ENCODE results near the gene ZNF407. TPM values are rescaled to one million over a fixed set of nuclear protein-coding genes. Genes with fewer than 3 reads are reported as not detected.

The ZNF407 gene, protein sequence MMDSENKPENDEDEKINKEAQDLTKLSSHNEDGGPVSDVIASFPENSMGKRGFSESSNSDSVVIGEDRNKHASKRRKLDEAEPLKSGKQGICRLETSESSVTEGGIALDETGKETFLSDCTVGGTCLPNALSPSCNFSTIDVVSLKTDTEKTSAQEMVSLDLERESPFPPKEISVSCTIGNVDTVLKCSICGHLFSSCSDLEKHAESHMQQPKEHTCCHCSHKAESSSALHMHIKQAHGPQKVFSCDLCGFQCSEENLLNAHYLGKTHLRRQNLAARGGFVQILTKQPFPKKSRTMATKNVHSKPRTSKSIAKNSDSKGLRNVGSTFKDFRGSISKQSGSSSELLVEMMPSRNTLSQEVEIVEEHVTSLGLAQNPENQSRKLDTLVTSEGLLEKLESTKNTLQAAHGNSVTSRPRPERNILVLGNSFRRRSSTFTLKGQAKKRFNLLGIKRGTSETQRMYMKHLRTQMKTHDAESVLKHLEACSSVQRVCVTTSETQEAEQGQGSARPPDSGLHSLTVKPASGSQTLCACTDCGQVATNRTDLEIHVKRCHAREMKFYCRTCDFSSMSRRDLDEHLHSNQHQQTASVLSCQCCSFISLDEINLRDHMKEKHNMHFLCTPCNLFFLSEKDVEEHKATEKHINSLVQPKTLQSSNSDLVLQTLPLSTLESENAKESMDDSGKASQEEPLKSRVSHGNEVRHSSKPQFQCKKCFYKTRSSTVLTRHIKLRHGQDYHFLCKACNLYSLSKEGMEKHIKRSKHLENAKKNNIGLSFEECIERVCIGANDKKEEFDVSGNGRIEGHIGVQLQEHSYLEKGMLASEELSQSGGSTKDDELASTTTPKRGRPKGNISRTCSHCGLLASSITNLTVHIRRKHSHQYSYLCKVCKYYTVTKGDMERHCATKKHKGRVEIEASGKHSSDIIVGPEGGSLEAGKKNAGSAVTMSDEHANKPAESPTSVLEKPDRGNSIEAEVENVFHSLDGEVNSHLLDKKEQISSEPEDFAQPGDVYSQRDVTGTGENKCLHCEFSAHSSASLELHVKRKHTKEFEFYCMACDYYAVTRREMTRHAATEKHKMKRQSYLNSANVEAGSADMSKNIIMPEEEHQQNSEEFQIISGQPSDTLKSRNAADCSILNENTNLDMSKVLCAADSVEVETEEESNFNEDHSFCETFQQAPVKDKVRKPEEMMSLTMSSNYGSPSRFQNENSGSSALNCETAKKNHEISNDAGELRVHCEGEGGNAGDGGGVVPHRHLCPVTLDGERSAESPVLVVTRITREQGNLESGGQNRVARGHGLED (N-terminal part only)
- total RNA-seq (10 to 100 TPM; 21.1 to 41.0 (median 28.3) TPM), polyA plus RNA-seq (1 to 10 TPM; 2.0 to 3.7 (median 2.3) TPM)
- long read RNA-seq, donor 1, full-length matches to known transcripts = 5 of 5 reads
- long read RNA-seq, donor 1, partial matches to known transcripts = 0 of 5 reads
- long read RNA-seq, donor 1, other reads (novel, unspliced or antisense) = 0 of 5 reads
- long read RNA-seq, donor 2, full-length matches to known transcripts = 5 of 5 reads
- long read RNA-seq, donor 2, partial matches to known transcripts = 0 of 5 reads
- long read RNA-seq, donor 2, other reads (novel, unspliced or antisense) = 0 of 5 reads

GRCh38 chr18:74597662-74598349 lies at the start of gene ZNF407:
TSS of gene ZNF407 (plus strand) at chr18:74597870. CDS start at chr18:74631020, 33,150 bp downstream.
- H3K4me1 ChIP-seq = peaks cover 18 to 61% (median 46%) of the 10 kb centered on the region in 6 donors
- H3K36me3 ChIP-seq = peaks cover 0 to 21% (median 4%) of the 10 kb centered on the region in 6 donors
- TF ChIP-seq POLR2AphosphoS5 (IDR thresholded peaks at IDR 0.05) (peak; percentile 78 to 87 (median 83)), POLR2A (IDR thresholded peaks at IDR 0.05) (no peak)
- TF ChIP-seq, protein P1, sequence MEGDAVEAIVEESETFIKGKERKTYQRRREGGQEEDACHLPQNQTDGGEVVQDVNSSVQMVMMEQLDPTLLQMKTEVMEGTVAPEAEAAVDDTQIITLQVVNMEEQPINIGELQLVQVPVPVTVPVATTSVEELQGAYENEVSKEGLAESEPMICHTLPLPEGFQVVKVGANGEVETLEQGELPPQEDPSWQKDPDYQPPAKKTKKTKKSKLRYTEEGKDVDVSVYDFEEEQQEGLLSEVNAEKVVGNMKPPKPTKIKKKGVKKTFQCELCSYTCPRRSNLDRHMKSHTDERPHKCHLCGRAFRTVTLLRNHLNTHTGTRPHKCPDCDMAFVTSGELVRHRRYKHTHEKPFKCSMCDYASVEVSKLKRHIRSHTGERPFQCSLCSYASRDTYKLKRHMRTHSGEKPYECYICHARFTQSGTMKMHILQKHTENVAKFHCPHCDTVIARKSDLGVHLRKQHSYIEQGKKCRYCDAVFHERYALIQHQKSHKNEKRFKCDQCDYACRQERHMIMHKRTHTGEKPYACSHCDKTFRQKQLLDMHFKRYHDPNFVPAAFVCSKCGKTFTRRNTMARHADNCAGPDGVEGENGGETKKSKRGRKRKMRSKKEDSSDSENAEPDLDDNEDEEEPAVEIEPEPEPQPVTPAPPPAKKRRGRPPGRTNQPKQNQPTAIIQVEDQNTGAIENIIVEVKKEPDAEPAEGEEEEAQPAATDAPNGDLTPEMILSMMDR (IDR thresholded peaks at IDR 0.05 in 8 of 11, conservative IDR thresholded peaks at IDR 0.05 in 3 of 11) = no peak
- peaks cover 0 to 3% (median 0%) of the 10 kb centered on the region in 8 donors for H3K9me3 ChIP-seq
- peak within 1 kb of the TSS; percentile 63 to 97 (median 90) for H3K4me3 ChIP-seq
- DNase-seq = peak; percentile 96
- H3K27me3 ChIP-seq (replicated peaks in 1 of 7) = no peaks in the 10 kb centered on the region
- peak within 1 kb of the TSS; percentile 95 to 100 (median 98) for H3K27ac ChIP-seq
- intact Hi-C loops (cut with DNase I; ENCODE audit: low total_unique reads) = no loop called here
- whole genome bisulfite sequencing, 5 donors = 0% methylated on average over 14 to 64 of the region's 64 CpGs

DNA sequence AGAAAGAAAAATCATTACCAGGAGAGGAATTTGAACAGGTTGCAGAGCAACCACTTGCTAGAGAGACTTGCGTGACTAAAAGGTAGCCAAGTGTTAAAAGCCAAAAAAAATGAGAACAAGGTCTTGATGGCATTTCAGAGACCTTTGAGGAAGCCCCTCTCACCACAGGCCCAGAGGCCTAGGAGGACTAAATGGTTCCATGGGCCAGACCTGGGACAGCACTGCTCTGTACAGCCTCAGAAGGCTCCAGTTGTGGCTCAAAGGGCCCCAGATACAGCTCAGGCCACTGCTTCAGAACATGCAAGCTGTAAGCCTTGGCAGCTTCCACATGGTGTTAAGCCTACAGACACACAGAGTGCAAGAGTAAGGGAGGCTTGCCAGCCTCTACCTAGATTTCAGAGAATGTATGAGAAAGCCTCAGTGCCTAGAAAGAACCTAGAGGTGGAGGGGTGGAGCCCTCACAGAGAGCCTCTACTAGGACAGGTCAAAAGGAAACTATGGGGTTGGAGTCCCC lies 48.0 kb upstream of the ZNF407 start:
- intact Hi-C loops (cut with DNase I; ENCODE audit: low total_unique reads) = loop anchor here (5.0 to 10.0 kb wide), 3 partner anchors 55 to 352 kb away; partner anchors contain the start of gene CNDP2
- H3K27me3 ChIP-seq (replicated peaks in 1 of 7) = no peaks in the 10 kb centered on the region
- no peak overlapping the region for H3K27ac ChIP-seq
- peaks cover 0 to 20% (median 10%) of the 10 kb centered on the region in 6 donors for H3K4me1 ChIP-seq
- H3K36me3 ChIP-seq = no peaks in the 10 kb centered on the region
- no peak overlapping the region for H3K4me3 ChIP-seq
- WGBS, 5 donors = 86 to 100% (median 94%) methylated on average over 1 of the region's 1 CpG
- DNase-seq = no peak
- TF ChIP-seq POLR2A (IDR thresholded peaks at IDR 0.05) (no peak), POLR2AphosphoS5 (IDR thresholded peaks at IDR 0.05) (no peak)
- TF ChIP-seq, protein P1 (IDR thresholded peaks at IDR 0.05 in 8 of 11, conservative IDR thresholded peaks at IDR 0.05 in 3 of 11) = no peak
- peaks cover 5 to 27% (median 21%) of the 10 kb centered on the region in 8 donors for H3K9me3 ChIP-seq

DNA sequence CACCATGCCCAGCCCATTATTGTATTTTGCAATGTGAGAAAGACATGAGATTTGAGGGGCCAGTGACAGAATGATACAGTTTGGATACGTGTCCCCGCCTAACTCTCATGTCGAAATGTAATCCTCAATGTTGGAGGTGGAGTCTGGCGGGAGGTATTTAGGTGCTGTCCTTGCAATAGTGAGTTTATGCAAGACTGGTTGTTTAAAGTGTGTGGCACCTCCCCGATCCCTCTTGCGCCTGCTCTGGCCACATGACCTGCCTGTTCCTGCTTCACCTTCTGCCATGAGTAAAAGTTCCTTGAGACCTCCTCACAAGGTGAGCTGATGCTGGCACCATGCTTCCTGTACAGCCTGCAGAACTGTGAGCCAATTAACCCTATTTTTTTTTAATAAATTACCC lies 46.8 kb upstream of the ZNF407 start:
- Histone ChIP-seq H3K27ac (no peak overlapping the region), H3K9me3 (peaks cover 5 to 27% (median 21%) of the 10 kb centered on the region in 8 donors), H3K27me3 (replicated peaks in 1 of 7) (peaks cover 0 to 10% (median 0%) of the 10 kb centered on the region in 7 donors), H3K4me1 (peaks cover 0 to 20% (median 10%) of the 10 kb centered on the region in 6 donors), H3K36me3 (no peaks in the 10 kb centered on the region), H3K4me3 (no peak overlapping the region)
- no peak for TF ChIP-seq POLR2AphosphoS5 (IDR thresholded peaks at IDR 0.05)
- TF ChIP-seq, protein P1 (IDR thresholded peaks at IDR 0.05 in 8 of 11, conservative IDR thresholded peaks at IDR 0.05 in 3 of 11) = no peak
- TF ChIP-seq POLR2A (IDR thresholded peaks at IDR 0.05) = no peak
- 87 to 99% (median 95%) methylated on average over 5 to 6 of the region's 6 CpGs for WGBS, 5 donors
- DNase-seq = no peak
- intact Hi-C loops (cut with DNase I; ENCODE audit: low total_unique reads) = loop anchor here (5.0 to 10.0 kb wide), 3 partner anchors 56 to 354 kb away; partner anchors contain the start of gene CNDP2
